ENCODE results near the gene ITGAL. TPM values are rescaled to one million over a fixed set of nuclear protein-coding genes. Genes with fewer than 3 reads are reported as not detected.

ITGAL gene
- total and polyA plus RNA-seq, 2 of the 13 experiments (the other 11 are each of a cell fraction or from before 2014, with no cell fraction given), result 0.86 to 1.2 TPM

DNA sequence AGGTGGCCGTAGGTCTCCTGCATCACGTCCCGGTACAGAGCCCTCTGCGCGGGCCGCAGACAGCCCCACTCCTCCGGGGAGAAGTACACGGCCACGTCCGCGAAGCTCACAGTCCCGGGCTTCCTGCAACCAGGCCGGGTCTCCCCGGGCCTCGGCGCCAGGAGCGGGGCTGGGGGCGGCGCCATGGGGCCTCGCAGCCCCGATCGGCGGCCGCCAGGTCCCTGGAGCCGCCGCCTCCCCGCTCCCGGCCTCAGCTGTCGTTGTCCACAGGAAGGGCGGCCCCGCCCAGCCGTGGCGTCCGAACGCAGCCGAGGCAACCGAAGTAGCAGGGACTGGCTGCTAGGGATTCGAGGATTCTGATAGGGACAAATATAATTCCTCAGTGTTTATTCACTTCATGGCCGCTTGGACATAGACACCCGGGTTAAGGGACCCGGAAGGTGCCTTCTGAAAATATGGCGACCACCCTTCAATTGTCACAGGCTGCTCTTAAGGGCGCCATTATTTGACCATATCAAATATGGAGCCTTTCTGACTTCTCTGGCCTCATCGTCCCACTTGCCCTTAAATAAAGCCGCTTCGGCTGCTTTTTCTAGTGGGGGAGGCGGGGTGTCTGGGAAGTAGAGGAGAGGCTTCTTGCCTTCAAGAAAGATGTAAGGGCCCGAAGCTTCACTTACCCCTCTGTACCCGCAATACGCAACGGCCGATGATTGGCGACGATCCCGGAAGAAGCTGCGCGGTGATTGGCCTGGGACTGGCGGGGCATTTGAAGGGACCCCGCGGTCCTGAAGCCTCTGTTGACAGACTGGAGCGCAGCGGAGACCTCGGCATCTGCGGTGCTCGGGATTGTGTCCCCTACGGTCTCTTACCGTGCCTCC, 99.1 kb downstream of the ITGAL start, which contains the start of gene ZNF688 (continued):
- TF ChIP-seq ZEB1 (IDR thresholded peaks at IDR 0.05; ENCODE audit: insufficient replicate concordance, low read depth), result peak; percentile 33
- peak; percentile 78 for TF ChIP-seq GABPB1 (CRISPR knock-in tag; IDR thresholded peaks at IDR 0.05)
- peak; percentile 79 for TF ChIP-seq ZNF335 (CRISPR knock-in tag; IDR thresholded peaks at IDR 0.05)
- peak; percentile 63 for TF ChIP-seq ZBTB38 (CRISPR knock-in tag; IDR thresholded peaks at IDR 0.05)
- TF ChIP-seq PAF1 (CRISPR knock-in tag; IDR thresholded peaks at IDR 0.05), result no peak
- no peak for TF ChIP-seq TRIM24 (CRISPR knock-in tag; IDR thresholded peaks at IDR 0.05)
- TF ChIP-seq ZNF773 (CRISPR knock-in tag; IDR thresholded peaks at IDR 0.05; ENCODE audit: borderline replicate concordance), result 0 out of 2 replicates have a peak, but pooled peaks have one; percentile 44
- TF ChIP-seq ZNF354B (CRISPR knock-in tag; IDR thresholded peaks at IDR 0.05), result peak; percentile 78; the same call in 1 of the 2 replicates
- TF ChIP-seq, protein P1, sequence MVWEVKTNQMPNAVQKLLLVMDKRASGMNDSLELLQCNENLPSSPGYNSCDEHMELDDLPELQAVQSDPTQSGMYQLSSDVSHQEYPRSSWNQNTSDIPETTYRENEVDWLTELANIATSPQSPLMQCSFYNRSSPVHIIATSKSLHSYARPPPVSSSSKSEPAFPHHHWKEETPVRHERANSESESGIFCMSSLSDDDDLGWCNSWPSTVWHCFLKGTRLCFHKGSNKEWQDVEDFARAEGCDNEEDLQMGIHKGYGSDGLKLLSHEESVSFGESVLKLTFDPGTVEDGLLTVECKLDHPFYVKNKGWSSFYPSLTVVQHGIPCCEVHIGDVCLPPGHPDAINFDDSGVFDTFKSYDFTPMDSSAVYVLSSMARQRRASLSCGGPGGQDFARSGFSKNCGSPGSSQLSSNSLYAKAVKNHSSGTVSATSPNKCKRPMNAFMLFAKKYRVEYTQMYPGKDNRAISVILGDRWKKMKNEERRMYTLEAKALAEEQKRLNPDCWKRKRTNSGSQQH (CRISPR knock-in tag; IDR thresholded peaks at IDR 0.05; ENCODE audit: low read depth), result peak; percentile 96
- peak; percentile 96 for TF ChIP-seq NR2C2 (CRISPR knock-in tag; IDR thresholded peaks at IDR 0.05; ENCODE audit: borderline replicate concordance)
- 0 out of 2 replicates have a peak, but pooled peaks have one; percentile 39 for TF ChIP-seq ZNF607 (CRISPR knock-in tag; IDR thresholded peaks at IDR 0.05; ENCODE audit: borderline replicate concordance)
- peak; percentile 67; the same call in 1 of the 2 replicates for TF ChIP-seq ZSCAN29 (CRISPR knock-in tag; conservative IDR thresholded peaks at IDR 0.05)
- peak; percentile 53; the same call in 1 of the 2 replicates for TF ChIP-seq SAFB2 (CRISPR knock-in tag; IDR thresholded peaks at IDR 0.05; ENCODE audit: borderline replicate concordance, low read depth)
- 0 out of 2 replicates have a peak, but pooled peaks have one; percentile 3 for TF ChIP-seq ETS1 (CRISPR knock-in tag; IDR thresholded peaks at IDR 0.05)
- TF ChIP-seq ZNF556 (CRISPR knock-in tag; IDR thresholded peaks at IDR 0.05; ENCODE audit: borderline replicate concordance), result peak; percentile 68; the same call in 1 of the 2 replicates
- TF ChIP-seq, protein P2, sequence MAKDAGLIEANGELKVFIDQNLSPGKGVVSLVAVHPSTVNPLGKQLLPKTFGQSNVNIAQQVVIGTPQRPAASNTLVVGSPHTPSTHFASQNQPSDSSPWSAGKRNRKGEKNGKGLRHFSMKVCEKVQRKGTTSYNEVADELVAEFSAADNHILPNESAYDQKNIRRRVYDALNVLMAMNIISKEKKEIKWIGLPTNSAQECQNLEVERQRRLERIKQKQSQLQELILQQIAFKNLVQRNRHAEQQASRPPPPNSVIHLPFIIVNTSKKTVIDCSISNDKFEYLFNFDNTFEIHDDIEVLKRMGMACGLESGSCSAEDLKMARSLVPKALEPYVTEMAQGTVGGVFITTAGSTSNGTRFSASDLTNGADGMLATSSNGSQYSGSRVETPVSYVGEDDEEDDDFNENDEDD (CRISPR knock-in tag; IDR thresholded peaks at IDR 0.05; ENCODE audit: borderline replicate concordance), result peak; percentile 99
- TF ChIP-seq ZNF644 (CRISPR knock-in tag; IDR thresholded peaks at IDR 0.05; ENCODE audit: low read depth), result no peak; the same call in 1 of the 2 replicates
- TF ChIP-seq HDAC1 (CRISPR knock-in tag; IDR thresholded peaks at IDR 0.05), result peak; percentile 100
- peak; percentile 32 for TF ChIP-seq MED8 (CRISPR knock-in tag; IDR thresholded peaks at IDR 0.05; ENCODE audit: insufficient replicate concordance)
- TF ChIP-seq, protein P3, sequence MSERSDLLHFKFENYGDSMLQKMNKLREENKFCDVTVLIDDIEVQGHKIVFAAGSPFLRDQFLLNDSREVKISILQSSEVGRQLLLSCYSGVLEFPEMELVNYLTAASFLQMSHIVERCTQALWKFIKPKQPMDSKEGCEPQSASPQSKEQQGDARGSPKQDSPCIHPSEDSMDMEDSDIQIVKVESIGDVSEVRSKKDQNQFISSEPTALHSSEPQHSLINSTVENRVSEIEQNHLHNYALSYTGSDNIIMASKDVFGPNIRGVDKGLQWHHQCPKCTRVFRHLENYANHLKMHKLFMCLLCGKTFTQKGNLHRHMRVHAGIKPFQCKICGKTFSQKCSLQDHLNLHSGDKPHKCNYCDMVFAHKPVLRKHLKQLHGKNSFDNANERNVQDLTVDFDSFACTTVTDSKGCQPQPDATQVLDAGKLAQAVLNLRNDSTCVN (CRISPR knock-in tag; IDR thresholded peaks at IDR 0.05; ENCODE audit: borderline replicate concordance), result 0 out of 2 replicates have a peak, but pooled peaks have one; percentile 1
- TF ChIP-seq JUND (CRISPR knock-in tag; IDR thresholded peaks at IDR 0.05), result peak; percentile 40; the same call in 1 of the 2 replicates
- peak; percentile 10; the same call in 1 of the 2 replicates for TF ChIP-seq SALL2 (CRISPR knock-in tag; IDR thresholded peaks at IDR 0.05)
- TF ChIP-seq CREBL2 (CRISPR knock-in tag; IDR thresholded peaks at IDR 0.05; ENCODE audit: borderline replicate concordance), result no peak
- TF ChIP-seq RBAK (CRISPR knock-in tag; IDR thresholded peaks at IDR 0.05), result peak; percentile 45; the same call in 1 of the 2 replicates
